Endothelial cell of umbilical vein (primary cell): ENCODE measurements around the gene PEX5. TPM values are rescaled to one million over a fixed set of nuclear protein-coding genes. Genes with fewer than 3 reads are reported as not detected.

ENCODE experiments used
- BruUV-seq: library from RNA; stranded (reverse); fragments of 400-500 nt; replicated peaks from 2 replicates; lab custom pipeline; 2021; lab: Mats Ljungman, UMichigan
- CTCF ChIA-PET: fragments of 300-600, 350-600 bp; sonication (Branson Sonifier 250); formaldehyde crosslinking; loops from one replicate; lab custom pipeline; 2021; ENCODE audit warnings: antibody characterized with exemption, inconsistent platforms; lab: Charles Lee
- POLR2A ChIA-PET: fragments of 300-600, 350-600 bp; sonication (Branson Sonifier 250); formaldehyde crosslinking; loops from one replicate; lab custom pipeline; 2021; ENCODE audit warnings: antibody characterized with exemption, inconsistent platforms; lab: Charles Lee
- DNase-seq: peaks from one replicate; pipeline ENCODE4 v3.0.0-alpha.2; 2011; ENCODE audit warnings: low read depth, low spot score
- FAIRE-seq: peaks from 2 replicates; lab custom pipeline; 2011; peaks lifted over from hg19 to GRCh38; lab: Jason Lieb, UNC
- H2AFZ ChIP-seq: 2 replicates; pipeline ENCODE4 v1.6.0; 2012; ENCODE audit warnings: low read depth, low read length, control low read depth, inconsistent platforms
- H3K27ac ChIP-seq: 2 replicates; pipeline ENCODE4 v1.5.1; 2011; ENCODE audit warnings: low read depth, mild to moderate bottlenecking, control low read depth, low read length, moderate library complexity; ENCODE audit not compliant: insufficient read depth
- H3K27me3 ChIP-seq, 2 experiments: 2 replicates each; pipeline versions ENCODE4 v1.6.0 to v1.6.1; 2011; ENCODE audit warnings: low read length in 2 of 2, mixed read lengths in 1 of 2; ENCODE audit not compliant: control insufficient read depth in 2 of 2, insufficient read depth in 2 of 2
- H3K36me3 ChIP-seq, 2 experiments: 2 replicates in 1 of 2; 3 replicates in 1 of 2; pipeline ENCODE4 v1.5.1; 2011; ENCODE audit warnings: low read length in 2 of 2, mild to moderate bottlenecking in 1 of 2, moderate library complexity in 1 of 2; ENCODE audit not compliant: control insufficient read depth in 2 of 2, insufficient read depth in 2 of 2; ENCODE audit errors: extremely low read depth in 1 of 2
- H3K4me1 ChIP-seq: 3 replicates; pipeline ENCODE4 v1.5.1; 2011; ENCODE audit warnings: mild to moderate bottlenecking, low read length; ENCODE audit not compliant: control insufficient read depth, insufficient read depth; ENCODE audit errors: extremely low read depth
- H3K4me2 ChIP-seq: 2 replicates; pipeline ENCODE4 v1.6.1; 2011; ENCODE audit warnings: low read length, control low read depth, mixed read lengths; ENCODE audit not compliant: insufficient read depth
- H3K4me3 ChIP-seq, 3 experiments: fragments of 200-600 bp in 1 of 3; sonication (generic), shearing (Covaris generic) in 1 of 3; replicated peaks in 1 of 3; 2 replicates each; pipeline ENCODE4 v1.5.1; 2011 to 2016; ENCODE audit warnings: control low read depth in 3 of 3, low read length in 3 of 3, mild to moderate bottlenecking in 2 of 3, inconsistent platforms in 1 of 3, low read depth in 1 of 3, moderate library complexity in 1 of 3; ENCODE audit not compliant: insufficient read depth in 1 of 3
- H3K79me2 ChIP-seq: 2 replicates; pipeline ENCODE4 v1.6.0; 2012; ENCODE audit warnings: low read length, inconsistent platforms; ENCODE audit not compliant: control insufficient read depth, insufficient read depth
- H3K9ac ChIP-seq: replicated peaks from 2 replicates; pipeline ENCODE3; 2011; ENCODE audit warnings: low read length, control low read depth; ENCODE audit not compliant: insufficient read depth; ENCODE audit errors: extremely low read depth
- H3K9me1 ChIP-seq: replicated peaks from 3 replicates; pipeline ENCODE4 v1.6.0; 2011; ENCODE audit warnings: mild to moderate bottlenecking, low read length; ENCODE audit not compliant: control insufficient read depth, insufficient read depth; ENCODE audit errors: extremely low read depth
- H3K9me3 ChIP-seq: replicated peaks from 2 replicates; pipeline ENCODE4 v1.5.1; 2012; ENCODE audit warnings: low read length, inconsistent platforms; ENCODE audit not compliant: control insufficient read depth, insufficient read depth
- H4K20me1 ChIP-seq: replicated peaks from 2 replicates; pipeline ENCODE3; 2011; ENCODE audit warnings: mild to moderate bottlenecking, low read length; ENCODE audit not compliant: control insufficient read depth, insufficient read depth; ENCODE audit errors: extremely low read depth
- EZH2 ChIP-seq: IDR thresholded peaks from 2 replicates; pipeline ENCODE4 v1.6.1; 2012; ENCODE audit warnings: borderline replicate concordance, low read depth, mild to moderate bottlenecking, moderate library complexity, low read length, inconsistent platforms; ENCODE audit not compliant: severe bottlenecking
- FOS ChIP-seq: IDR thresholded peaks from 2 replicates; pipeline ENCODE4 v1.6.1; 2011; ENCODE audit warnings: mild to moderate bottlenecking, low read length, moderate library complexity, borderline replicate concordance; ENCODE audit not compliant: insufficient read depth
- GATA2 ChIP-seq: IDR thresholded peaks from 2 replicates; pipeline ENCODE4 v1.7.0; 2011; ENCODE audit warnings: low read depth, mild to moderate bottlenecking, moderate library complexity, mixed read lengths, low read length; ENCODE audit not compliant: insufficient read length, insufficient read depth
- JUN ChIP-seq: IDR thresholded peaks from 2 replicates; pipeline ENCODE4 v1.6.1; 2011; ENCODE audit warnings: borderline replicate concordance, low read depth; ENCODE audit not compliant: insufficient read length, insufficient read depth
- MYC ChIP-seq: IDR thresholded peaks from one replicate; pipeline ENCODE4 v1.6.1; 2011; ENCODE audit warnings: mild to moderate bottlenecking, low read depth, low read length
- POLR2A ChIP-seq: IDR thresholded peaks from 2 replicates; pipeline ENCODE4 v1.6.1; 2012; ENCODE audit warnings: low read depth, mild to moderate bottlenecking, control low read depth, low read length
- POLR2AphosphoS5 ChIP-seq: IDR thresholded peaks from 2 replicates; pipeline ENCODE4 v1.6.1; 2012; ENCODE audit warnings: low read depth, mild to moderate bottlenecking, control low read depth, low read length, moderate library complexity; ENCODE audit not compliant: insufficient read depth
- dilution Hi-C: fragments of 300-500 bp; cut with MboI; formaldehyde crosslinking; loops from one replicate; pipeline ENCODE4 v1.15.0; 2019; ENCODE audit warnings: low sequenced_read_pairs; ENCODE audit not compliant: extremely low pct_ligation_motif_present
- intact Hi-C: fragments of 100-400 bp; cut with micrococcal nuclease; formaldehyde crosslinking; loops from one replicate; pipeline ENCODE4 v1.10.0; 2022
- polyA plus RNA-seq, 4 experiments: library from polyadenylated mRNA; depleted of rRNA in 3 of 4; stranded (reverse) in 3 of 4; unstranded in 1 of 4; fragments of >200 nt; gene quantifications; 2 replicates each; pipeline versions ENCODE4 v1.2.1 to v1.2.3, GENCODE V29; 2011 to 2012; ENCODE audit warnings: missing spikeins in 1 of 4
- total RNA-seq: library from RNA; stranded (reverse); gene quantifications from 2 replicates; pipeline ENCODE4 v1.2.3, GENCODE V29; 2021
- TF ChIP-seq, protein P1 (sequence below): IDR thresholded peaks from 2 replicates; pipeline ENCODE4 v1.6.1; 2011; ENCODE audit not compliant: insufficient read depth, insufficient read length
- TF ChIP-seq, protein P2 (sequence below), 2 donors: IDR thresholded peaks; 1 replicate in 1 of 2; 2 replicates in 1 of 2; pipeline ENCODE4 v1.5.1; 2011; ENCODE audit warnings: low read length in 2 of 2, mild to moderate bottlenecking in 2 of 2, moderate library complexity in 2 of 2, control low read depth in 1 of 2, inconsistent platforms in 1 of 2, low read depth in 1 of 2; ENCODE audit not compliant: insufficient read depth in 1 of 2; ENCODE audit errors: extremely low read depth in 1 of 2

Gene PEX5
- total and polyA plus RNA-seq, 2 donors (not counting 3 experiments of a cell fraction or from before 2014, with no cell fraction given): 12.9 to 32.3 TPM

DNA sequence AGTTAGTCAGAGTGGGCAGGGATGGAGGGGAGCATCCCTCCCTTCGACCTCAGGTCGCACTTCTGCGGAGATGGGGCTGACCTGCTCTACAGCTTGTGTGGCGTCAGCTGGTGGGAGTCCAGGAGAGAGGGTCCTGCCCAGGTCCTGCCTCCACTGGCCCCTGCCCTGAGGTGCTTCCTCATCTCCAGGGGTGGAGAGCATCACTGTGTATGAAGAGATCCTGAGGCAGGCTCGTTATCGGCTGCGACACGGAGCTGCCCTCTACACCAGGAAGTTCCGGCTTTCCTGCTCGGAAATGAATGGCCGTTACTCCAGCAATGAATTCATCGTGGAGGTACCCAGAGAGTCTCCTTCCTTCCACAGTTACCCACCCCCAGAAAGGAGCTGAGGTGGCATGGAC, 39.1 kb upstream of the PEX5 start:
- H3K9me1 ChIP-seq: no peaks in the 10 kb centered on the region
- peak overlapping the region; percentile 87 for H2AFZ ChIP-seq
- H3K79me2 ChIP-seq: no peaks in the 10 kb centered on the region
- no peak overlapping the region for H3K9ac ChIP-seq
- no peaks in the 10 kb centered on the region for H3K27me3 ChIP-seq
- peaks cover 14% of the 10 kb centered on the region for H3K4me1 ChIP-seq
- no peak overlapping the region for H3K4me3 ChIP-seq
- DNase-seq (peak; percentile 36), FAIRE-seq (peak; percentile 88)
- peak overlapping the region; percentile 20 for H3K4me2 ChIP-seq
- BruUV-seq: no TSS peak
- no peaks in the 10 kb centered on the region for H4K20me1 ChIP-seq
- dilution Hi-C loops: no loop called here
- no peak overlapping the region for H3K27ac ChIP-seq
- H3K9me3 ChIP-seq: no peaks in the 10 kb centered on the region
- TF ChIP-seq, protein P1, sequence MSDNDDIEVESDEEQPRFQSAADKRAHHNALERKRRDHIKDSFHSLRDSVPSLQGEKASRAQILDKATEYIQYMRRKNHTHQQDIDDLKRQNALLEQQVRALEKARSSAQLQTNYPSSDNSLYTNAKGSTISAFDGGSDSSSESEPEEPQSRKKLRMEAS: no peak
- TF ChIP-seq JUN (no peak), EZH2 (no peak), GATA2 (peak; percentile 79), POLR2A (no peak), MYC (no peak), FOS (peak; percentile 26), POLR2AphosphoS5 (peak; percentile 26)
- TF ChIP-seq, protein P2, sequence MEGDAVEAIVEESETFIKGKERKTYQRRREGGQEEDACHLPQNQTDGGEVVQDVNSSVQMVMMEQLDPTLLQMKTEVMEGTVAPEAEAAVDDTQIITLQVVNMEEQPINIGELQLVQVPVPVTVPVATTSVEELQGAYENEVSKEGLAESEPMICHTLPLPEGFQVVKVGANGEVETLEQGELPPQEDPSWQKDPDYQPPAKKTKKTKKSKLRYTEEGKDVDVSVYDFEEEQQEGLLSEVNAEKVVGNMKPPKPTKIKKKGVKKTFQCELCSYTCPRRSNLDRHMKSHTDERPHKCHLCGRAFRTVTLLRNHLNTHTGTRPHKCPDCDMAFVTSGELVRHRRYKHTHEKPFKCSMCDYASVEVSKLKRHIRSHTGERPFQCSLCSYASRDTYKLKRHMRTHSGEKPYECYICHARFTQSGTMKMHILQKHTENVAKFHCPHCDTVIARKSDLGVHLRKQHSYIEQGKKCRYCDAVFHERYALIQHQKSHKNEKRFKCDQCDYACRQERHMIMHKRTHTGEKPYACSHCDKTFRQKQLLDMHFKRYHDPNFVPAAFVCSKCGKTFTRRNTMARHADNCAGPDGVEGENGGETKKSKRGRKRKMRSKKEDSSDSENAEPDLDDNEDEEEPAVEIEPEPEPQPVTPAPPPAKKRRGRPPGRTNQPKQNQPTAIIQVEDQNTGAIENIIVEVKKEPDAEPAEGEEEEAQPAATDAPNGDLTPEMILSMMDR (IDR thresholded peaks at IDR 0.05; ENCODE audit: extremely low read depth in 1 of 2, insufficient read depth in 1 of 2, low read depth in 1 of 2, low read length in 2 of 2): no peak
- H3K36me3 ChIP-seq: peaks cover 0 to 11% of the 10 kb centered on the region in 2 experiments
- intact Hi-C loops: loop anchor here (1.0 kb wide), 1 partner anchor 8 kb away; no protein-coding TSS in a partner anchor
- POLR2A ChIA-PET: no interaction called here
- CTCF ChIA-PET: interaction anchor here (0.7 kb wide), 1 partner anchor 38 kb away, joined by 3 read pairs; no protein-coding TSS in a partner anchor
